OCI-LY1 (cell line): Measurements from ENCODE around the gene PLCB4.

Experiments
- EZH2 ChIP-seq: fragments of 200-600 bp; sonication (generic), shearing (Covaris generic); IDR thresholded peaks from 2 replicates; pipeline ENCODE4 v1.8.0; 2017; ENCODE audit warnings: borderline replicate concordance, mixed run types, mild to moderate bottlenecking, antibody characterized with exemption, low read length, moderate library complexity, mixed read lengths
- TF ChIP-seq, protein P1 (sequence below): fragments of 200-600 bp; sonication (generic), shearing (Covaris generic); IDR thresholded peaks from 2 replicates; pipeline ENCODE4 v1.5.1; 2017; ENCODE audit warnings: mild to moderate bottlenecking, antibody characterized with exemption, low read length, moderate library complexity, mixed read lengths

DNA sequence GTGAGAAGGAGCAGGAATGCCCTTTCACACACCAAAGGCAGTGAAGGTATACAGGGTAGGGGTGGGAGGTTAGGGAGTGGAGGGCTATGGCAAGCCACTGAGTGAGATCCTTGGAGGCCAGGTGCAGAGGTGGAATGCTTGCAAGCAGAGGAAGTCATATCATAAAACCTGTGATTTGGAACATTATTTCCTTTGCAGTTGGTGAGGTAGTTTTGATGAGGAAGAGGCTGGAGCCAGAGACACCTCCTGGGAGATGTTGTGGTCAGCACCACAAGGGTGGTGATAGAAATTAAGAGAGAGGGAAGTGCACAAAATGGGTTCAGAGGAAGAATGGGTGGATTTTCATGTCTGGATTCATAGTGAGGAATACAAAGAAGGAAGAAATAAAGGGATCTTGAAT lies 73.0 kb downstream of the PLCB4 start:
- TF ChIP-seq, protein P1, sequence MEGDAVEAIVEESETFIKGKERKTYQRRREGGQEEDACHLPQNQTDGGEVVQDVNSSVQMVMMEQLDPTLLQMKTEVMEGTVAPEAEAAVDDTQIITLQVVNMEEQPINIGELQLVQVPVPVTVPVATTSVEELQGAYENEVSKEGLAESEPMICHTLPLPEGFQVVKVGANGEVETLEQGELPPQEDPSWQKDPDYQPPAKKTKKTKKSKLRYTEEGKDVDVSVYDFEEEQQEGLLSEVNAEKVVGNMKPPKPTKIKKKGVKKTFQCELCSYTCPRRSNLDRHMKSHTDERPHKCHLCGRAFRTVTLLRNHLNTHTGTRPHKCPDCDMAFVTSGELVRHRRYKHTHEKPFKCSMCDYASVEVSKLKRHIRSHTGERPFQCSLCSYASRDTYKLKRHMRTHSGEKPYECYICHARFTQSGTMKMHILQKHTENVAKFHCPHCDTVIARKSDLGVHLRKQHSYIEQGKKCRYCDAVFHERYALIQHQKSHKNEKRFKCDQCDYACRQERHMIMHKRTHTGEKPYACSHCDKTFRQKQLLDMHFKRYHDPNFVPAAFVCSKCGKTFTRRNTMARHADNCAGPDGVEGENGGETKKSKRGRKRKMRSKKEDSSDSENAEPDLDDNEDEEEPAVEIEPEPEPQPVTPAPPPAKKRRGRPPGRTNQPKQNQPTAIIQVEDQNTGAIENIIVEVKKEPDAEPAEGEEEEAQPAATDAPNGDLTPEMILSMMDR = no peak
- no peak for TF ChIP-seq EZH2
